IPS-NIHi7 (cell line): ENCODE results near the gene CALN1.

Experiments used
- DNase-seq: peaks from one replicate; pipeline ENCODE4 v3.0.0; 2012; ENCODE audit warnings: mixed read lengths; ENCODE audit errors: extremely low spot score

The CALN1 gene

GRCh38 chr7:72325561-72325960 is 86.6 kb downstream of the CALN1 start:
- DNase-seq: no peak

GRCh38 chr7:72321637-72322036 is 90.5 kb downstream of the CALN1 start:
- no peak for DNase-seq

GRCh38 chr7:72321081-72321480 is 91.1 kb downstream of the CALN1 start:
- DNase-seq: no peak

- no peak for DNase-seq
Measured at GRCh38 chr7:72317341-72317740, 94.8 kb downstream of the CALN1 start.

GRCh38 chr7:72316148-72316547 is 96.0 kb downstream of the CALN1 start:
- DNase-seq: no peak

GRCh38 chr7:72313906-72314305 is 98.2 kb downstream of the CALN1 start:
- DNase-seq: no peak

GRCh38 chr7:72310301-72310700 is 101.8 kb downstream of the CALN1 start:
- no peak for DNase-seq

GRCh38 chr7:72309476-72309875 is 102.7 kb downstream of the CALN1 start:
- no peak for DNase-seq

- no peak for DNase-seq
Measured at GRCh38 chr7:72308986-72309385, 103.2 kb downstream of the CALN1 start.

GRCh38 chr7:72307566-72307965 is 104.6 kb downstream of the CALN1 start:
- DNase-seq: no peak

GRCh38 chr7:72298912-72299311 is 113.2 kb downstream of the CALN1 start:
- DNase-seq: no peak

GRCh38 chr7:72298091-72298490 is 114.0 kb downstream of the CALN1 start:
- DNase-seq: no peak

- no peak for DNase-seq
Measured at GRCh38 chr7:72297636-72298035, 114.5 kb downstream of the CALN1 start.

GRCh38 chr7:72292794-72293193 is 119.3 kb downstream of the CALN1 start:
- no peak for DNase-seq

GRCh38 chr7:72292118-72292517 is 120.0 kb downstream of the CALN1 start:
- DNase-seq: no peak

- no peak for DNase-seq
Measured at GRCh38 chr7:72286519-72286918, 125.6 kb downstream of the CALN1 start.

GRCh38 chr7:72283309-72283708 is 128.8 kb downstream of the CALN1 start:
- no peak for DNase-seq

GRCh38 chr7:72281308-72281707 is 130.8 kb downstream of the CALN1 start:
- DNase-seq: no peak

GRCh38 chr7:72279203-72279602 is 132.9 kb downstream of the CALN1 start:
- DNase-seq: no peak

- DNase-seq: no peak
Measured at GRCh38 chr7:72278550-72278949, 133.6 kb downstream of the CALN1 start.

GRCh38 chr7:72275382-72276070 is 136.6 kb downstream of the CALN1 start:
- DNase-seq: no peak

- DNase-seq: no peak
Measured at GRCh38 chr7:72272479-72272878, 139.7 kb downstream of the CALN1 start.

GRCh38 chr7:72268796-72269195 is 143.3 kb downstream of the CALN1 start:
- no peak for DNase-seq

GRCh38 chr7:72268090-72268489 is 144.0 kb downstream of the CALN1 start:
- DNase-seq: no peak
